ENCODE results near the gene DBT.
"Not testable (repeated sequence)": the region's sequence is repeated elsewhere in the genome, so short reads cannot be mapped to it uniquely, and the experiment has no call there.

The DBT gene

GRCh38 chr1:100249537-100250257, at the start of gene DBT:
Gene DBT, minus strand, starts transcription at chr1:100249834. Its CDS starts 14 bp downstream, at chr1:100249820.
- DNase-seq = peak; percentile 97

DNA sequence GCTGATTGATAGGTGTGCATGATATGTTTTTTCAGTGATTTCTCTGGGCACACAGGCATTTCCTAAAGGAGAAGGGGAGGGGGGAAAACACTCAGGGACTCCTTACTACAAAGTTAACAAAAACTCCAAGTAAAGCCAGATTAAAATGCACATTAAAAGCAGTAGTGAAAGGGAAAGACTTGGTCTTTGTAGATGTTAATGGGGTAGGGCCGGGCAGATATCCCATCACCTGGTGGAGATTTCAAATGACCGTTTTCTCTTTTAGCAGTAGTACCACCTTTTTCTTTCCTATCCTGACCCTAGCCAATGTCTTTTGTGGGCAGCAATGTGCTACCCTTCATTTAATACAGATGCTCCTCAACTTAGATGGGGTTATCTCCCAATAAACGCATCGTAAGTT, 48.9 kb upstream of the DBT start:
- no peak for DNase-seq

- DNase-seq = not testable (repeated sequence)
These were observed 47.4 kb upstream of the DBT start for GRCh38 chr1:100296997-100297396.

- DNase-seq = no peak
These were observed 46.5 kb upstream of the DBT start for GRCh38 chr1:100296140-100296539.

- no peak for DNase-seq
These were observed 43.1 kb upstream of the DBT start for GRCh38 chr1:100292711-100293110.

DNA sequence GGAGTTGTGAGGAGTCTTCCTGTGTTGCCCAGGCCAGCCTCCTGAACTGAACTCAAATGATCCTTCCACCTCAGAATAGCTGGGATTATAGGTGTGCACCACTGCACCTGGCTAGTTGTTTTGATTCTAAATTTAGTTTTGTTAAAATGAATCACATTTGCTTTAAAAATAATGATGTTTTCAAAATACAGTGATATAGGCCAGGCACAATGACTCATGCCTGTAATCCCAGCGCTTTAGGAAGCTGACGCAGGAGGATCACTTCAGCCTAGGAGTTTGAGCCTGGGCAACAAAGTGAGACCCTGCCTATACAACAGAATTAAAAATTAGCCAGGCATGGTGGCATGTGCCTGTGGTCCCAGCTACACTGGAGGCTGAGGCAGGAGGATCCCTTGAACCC, 40.7 kb upstream of the DBT start:
- no peak for DNase-seq

- DNase-seq = no peak
These were observed 37.5 kb upstream of the DBT start for GRCh38 chr1:100287162-100287561.

GRCh38 chr1:100284591-100284990, 35.0 kb upstream of the DBT start:
- DNase-seq = no peak

DNA sequence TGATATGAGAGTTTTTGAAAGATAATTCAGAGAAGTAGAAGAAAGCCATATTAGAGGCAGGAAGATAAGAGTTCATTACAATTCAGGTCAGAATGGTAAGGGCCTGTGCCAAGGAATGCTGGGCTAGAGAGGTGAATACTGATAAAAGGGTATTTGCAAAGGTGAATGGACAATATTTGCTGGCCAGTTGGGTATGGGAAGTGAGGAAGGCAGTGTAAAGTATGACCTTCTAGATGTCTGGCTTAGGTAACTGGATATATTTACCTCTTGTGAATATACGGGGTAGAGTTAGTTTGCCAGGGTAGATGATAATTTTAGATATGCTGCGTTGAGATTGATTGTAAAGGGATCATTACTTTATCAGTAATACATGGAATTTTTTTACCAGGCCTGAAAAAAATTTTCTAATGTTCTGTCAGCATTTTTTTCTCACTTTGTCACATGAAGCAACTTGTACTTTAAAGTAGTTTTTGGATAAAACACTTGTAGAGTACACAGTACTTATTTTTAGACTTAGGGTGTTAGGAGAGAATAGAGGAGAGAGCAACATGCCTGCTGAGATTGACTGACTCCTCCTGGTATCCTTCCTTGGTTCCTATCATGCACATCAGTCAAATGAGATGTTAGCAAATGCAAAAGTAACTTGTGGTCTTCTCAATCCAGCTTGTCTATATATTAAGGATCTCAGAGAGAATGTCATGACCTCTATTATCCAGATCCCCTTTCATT, 30.5 kb upstream of the DBT start:
- no peak for DNase-seq

- no peak for DNase-seq
These were observed 29.8 kb upstream of the DBT start for GRCh38 chr1:100279358-100279923.

DNA sequence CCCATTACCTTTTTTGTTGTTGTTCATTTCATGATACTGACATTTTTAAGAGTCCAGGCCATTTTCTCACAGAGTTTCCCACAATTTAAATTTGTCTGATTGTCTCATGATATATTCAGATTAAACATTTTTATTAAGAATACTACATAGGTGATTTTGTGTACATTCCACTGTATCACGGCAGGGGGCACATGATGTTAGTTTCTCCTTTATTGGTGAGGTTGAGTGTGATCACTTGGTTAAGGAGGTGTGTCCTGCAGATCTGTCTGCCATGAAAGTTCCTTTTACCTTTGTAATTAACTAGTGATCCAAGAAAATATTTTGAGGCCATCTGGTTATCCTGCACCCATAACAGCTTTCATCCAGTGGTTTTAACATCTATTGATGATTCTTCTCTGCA, 28.2 kb upstream of the DBT start:
- DNase-seq = peak; percentile 16

DNA sequence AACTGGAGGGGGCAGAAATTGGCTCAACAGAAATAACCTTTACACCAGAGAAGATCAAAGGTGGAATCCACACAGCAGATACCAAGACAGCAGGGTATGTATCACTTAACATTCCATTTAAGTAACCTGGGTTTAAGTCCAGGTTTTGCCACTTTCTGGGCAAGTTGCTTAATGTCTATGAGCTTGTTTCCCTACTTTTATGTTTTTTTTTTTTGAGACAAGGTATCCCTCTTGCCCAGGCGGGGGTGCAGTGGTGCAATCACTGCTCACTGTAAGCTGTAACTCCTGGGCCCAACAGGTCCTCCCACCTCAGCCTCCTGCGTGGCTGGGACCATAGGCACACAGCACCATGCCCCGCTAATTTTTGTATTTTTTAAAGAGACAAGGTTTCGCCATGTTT, 18.6 kb upstream of the DBT start:
- no peak for DNase-seq

DNA sequence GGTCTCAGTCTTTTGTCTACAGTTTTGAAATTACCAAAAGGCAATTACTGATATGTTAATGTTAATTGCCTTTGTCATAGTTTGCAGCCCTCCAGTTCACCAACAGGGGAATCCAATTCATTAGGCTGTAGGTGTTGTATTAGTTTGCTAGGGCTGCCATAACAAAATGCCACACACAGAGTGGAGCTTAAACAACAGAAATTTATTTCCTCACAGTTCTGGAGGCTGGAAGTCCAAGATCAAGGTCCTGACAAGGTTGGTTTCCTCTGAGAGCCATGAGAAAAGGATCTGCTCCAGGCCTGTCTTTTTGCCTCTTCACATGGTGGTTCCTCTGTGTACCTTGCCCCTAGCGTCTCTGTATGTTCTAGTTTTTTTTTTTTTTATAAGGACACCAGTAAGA, 17.6 kb upstream of the DBT start:
- no peak for DNase-seq

- peak; percentile 37 for DNase-seq
These were observed 17.1 kb upstream of the DBT start for GRCh38 chr1:100266741-100267140.

DNA sequence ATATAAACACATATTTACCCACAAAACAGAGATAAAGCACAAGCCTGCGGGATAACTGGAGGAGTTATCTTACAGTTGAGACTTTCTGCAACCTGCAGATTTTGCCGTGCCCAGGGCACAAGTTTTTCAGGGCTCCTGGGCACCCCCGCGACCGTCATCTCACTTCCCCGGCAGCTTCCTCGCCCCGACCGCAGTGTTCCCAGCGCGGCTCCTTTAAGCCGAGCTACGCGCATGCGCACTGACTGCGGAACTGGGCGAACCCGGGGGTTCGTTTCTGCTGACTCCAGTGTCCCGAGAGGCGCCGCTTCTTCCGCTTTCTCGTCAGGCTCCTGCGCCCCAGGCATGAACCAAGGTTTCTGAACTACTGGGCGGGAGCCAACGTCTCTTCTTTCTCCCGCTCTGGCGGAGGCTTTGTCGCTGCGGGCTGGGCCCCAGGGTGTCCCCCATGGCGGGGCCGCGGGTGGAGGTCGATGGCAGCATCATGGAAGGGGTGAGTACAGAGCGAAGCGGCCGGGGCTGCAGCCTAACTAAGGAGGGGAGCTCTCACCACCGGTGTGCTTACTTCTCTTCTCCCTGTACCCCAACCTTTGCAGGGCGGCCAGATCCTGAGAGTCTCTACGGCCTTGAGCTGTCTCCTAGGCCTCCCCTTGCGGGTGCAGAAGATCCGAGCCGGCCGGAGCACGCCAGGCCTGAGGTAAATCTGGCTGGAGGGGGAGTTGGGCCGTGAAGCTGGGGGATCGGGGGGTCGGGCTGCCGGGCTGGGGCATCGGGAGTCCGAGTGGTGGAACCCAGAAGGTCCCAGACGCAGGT, 16.5 kb upstream of the DBT start, which contains the start of gene RTCA:
RTCA (plus strand) TSS at position 286 of the 810 bp plus-strand sequence; CDS start at position 446, 160 bp downstream.
- DNase-seq = peak; percentile 97

- DNase-seq = no peak
These were observed 15.9 kb upstream of the DBT start for GRCh38 chr1:100265562-100265930.

GRCh38 chr1:100264081-100264480, 14.4 kb upstream of the DBT start:
- DNase-seq = not testable (repeated sequence)

DNA sequence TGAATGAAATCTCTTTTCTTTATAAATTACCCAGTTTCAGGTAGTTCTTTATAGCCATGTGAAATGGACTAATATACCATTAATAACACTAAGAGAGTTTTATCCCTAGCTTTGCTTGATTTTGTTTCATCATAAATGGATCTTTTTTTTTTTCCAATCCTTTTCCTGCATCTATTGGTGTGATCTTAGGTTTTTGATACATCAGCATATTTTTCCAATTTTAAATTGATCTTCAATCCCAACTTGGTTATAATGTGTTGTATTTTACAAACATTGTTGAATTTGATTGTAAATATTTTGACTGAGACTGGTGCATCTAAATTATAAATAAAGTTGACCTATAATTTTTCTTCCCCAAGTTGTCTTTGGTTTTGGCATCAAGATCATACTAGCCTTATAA, 12.1 kb upstream of the DBT start:
- no peak for DNase-seq

DNA sequence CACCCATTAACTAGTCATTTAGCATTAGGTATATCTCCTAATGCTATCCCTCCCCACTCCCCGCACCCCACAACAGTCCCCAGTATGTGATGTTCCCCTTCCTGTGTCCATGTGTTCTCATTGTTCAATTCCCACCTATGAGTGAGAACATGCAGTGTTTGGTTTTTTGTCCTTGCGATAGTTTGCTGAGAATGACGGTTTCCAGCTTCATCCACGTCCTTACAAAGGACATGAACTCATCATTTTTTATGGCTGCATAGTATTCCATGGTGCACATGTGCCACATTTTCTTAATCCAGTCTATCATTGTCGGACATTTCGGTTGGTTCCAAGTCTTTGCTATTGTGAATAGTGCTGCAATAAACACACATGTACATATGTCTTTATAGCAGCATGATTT, 8.8 kb upstream of the DBT start:
- DNase-seq = not testable (repeated sequence)

DNA sequence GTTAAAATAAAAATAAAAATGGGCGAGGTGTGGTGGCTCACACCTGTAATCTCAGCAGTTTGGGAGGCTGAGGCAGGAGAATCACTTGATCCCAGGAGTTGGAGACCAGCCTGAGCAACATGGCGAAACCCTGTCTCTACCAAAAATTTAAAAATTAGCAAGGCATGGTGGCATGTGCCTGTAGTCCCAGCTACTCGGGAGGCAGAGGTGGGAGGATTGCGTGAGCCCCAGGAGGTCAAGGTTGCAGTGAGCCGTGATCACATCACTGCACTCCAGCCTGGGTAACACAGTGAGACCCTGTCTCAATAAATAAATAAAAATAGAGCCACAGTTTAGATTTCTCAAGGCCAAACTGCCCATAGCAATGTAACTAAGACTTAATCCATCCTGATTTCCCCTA, 6.6 kb upstream of the DBT start:
- not testable (repeated sequence) for DNase-seq

GRCh38 chr1:100253552-100253951, 3.9 kb upstream of the DBT start:
- no peak for DNase-seq

GRCh38 chr1:100252901-100253300, 3.3 kb upstream of the DBT start:
- no peak for DNase-seq

DNA sequence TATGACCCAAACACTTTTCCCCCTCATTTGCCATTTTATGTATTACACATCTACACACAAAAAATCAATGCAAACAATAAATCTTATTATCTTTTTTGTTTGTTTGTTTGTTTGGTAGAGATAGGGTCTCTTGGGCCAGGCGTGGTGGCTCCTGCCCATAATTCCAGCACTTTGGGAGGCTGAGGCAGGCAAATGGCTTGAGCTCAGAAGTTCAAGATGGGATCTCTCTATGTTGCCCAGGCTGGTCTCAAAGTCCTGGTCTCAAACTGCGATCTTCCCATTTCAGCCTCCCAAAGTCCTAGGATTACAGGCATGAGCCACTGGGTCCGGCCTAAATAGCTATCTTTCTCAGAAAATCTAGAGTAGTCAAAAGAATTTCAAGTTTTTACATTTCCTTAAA, 1.2 kb upstream of the DBT start:
- no peak for DNase-seq

Measured in stimulated activated CD4-positive, alpha-beta T cell treated with anti-CD3 and anti-CD28 coated beads, Interleukin-15, amount 100 ng/mL, for 24 hours (primary cell).